GM19328 (cell line): ENCODE results near the gene PGS1.

Experiments
- ATAC-seq: cut with Tn5 transposase; IDR thresholded peaks from one replicate; pipeline ENCODE4 v1.9.1; 2021; ENCODE audit warnings: mild to moderate bottlenecking, moderate library complexity; ENCODE audit not compliant: unreplicated experiment

The PGS1 gene

DNA sequence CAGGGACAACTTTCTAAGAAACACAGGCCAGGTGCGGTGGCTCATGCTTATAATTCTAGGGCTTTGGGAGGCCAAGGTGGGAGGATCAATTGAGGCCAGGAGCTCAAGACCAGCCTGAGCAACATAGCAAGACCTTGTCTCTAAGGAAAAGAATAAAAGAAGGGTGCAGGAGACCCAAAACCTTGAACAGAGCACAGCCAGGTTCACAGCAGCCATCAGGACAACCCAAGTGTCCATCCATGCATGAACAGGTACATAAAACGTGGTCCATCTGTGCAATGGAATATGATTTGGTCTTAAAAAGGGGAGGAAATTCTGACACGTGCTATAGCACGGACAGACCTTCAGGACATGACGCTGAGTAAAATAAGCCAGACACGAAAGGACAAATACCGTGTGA lies 91.0 kb downstream of the PGS1 start:
- no peak for ATAC-seq

DNA sequence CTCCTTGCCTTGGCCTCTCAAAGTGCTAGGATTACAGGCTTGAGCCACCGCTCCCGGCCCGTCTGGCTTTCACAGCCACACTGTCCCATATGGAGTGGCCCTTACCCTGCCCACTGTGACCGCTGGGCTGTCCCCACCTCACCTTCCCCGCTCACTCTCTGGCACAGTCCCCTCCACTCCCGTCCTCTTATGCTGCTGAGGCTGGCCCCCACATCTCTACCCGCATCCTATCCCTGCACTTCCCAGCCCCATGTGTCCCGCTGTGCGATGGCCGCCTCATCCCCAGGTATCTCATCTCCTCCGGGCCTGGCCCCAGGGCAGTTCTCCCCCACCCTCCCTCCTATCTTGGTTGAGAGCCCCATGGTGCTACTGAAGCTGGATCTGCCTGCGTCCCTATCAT lies 93.2 kb downstream of the PGS1 start:
- no peak for ATAC-seq

DNA sequence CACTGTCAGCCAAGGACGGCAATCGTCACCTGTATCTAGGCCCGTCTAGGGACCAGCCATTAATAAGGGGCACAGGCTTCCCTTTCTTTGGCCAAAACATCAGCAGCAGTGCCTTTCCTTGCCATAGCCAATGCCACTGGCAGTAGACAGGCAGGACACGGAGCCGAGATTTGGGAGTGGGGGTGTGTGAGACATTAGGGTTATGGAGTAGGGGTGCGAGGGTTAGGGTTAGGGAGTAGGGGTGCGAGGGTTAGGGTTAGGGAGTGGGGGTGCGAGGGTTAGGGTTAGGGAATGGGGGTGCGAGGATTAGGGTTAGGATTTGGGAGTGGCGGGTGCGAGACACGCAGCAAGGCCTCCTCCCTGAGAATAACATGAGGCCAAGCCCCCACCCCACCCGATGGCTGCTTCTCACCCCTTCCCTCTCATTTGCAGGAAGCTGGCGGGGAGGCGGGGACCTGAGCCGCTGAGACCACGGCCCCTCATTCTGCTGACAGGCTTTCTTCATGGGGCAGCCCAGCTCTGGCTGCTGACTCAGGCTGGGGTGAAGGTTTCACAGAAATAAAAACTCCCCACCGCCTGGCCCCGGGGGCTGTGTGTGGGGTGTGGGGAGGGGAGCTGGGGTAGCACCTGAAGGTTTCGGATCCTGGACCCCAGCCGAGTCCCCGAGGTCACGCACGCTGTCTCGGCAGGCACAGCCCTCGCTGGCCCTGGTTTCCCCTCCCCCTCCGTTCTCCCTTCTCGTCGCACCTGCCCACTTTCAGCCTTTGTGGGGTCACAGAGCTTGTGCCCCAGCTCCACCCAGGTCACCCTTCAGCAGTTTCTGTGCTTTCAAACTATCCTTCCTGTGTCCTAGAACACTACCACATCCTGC lies 93.8 kb downstream of the PGS1 start:
- no peak for ATAC-seq

DNA sequence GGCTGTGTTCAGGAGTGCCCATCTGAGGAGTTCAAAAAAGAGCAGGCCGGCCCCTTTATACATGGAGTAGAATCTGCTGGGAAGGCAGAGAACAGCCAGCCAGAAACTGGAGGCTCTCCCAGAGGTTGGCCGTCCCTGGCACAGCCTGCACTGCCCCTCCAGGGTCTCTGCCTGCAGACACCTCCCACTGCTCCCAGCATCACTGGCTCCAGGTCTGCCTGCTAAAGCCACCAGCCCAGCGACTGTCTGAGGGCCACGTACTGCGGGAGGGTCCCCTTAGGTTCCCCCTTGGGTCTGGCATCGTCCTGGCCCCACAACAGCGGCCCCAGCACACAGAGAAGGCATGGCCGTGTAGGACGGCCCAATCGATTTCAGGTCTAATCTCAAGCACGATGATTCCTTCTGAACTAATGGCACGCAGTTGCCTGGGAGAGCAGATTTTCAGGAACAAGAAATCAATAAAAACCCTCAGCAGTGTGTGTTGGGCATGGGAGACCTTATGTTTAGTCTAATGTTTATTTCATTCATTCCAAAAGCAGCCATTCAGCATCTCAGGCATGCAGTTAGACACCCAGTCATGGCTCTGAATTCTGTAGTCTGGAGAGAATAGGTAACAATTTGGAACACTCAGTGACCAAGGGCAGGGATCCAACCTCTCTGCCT lies 95.6 kb downstream of the PGS1 start:
- ATAC-seq, result no peak
